Coronary artery (tissue), 2 donors: ENCODE data around the gene FBXW4.

Experiments used
- DNase-seq: peaks from one replicate; pipeline ENCODE4 v3.0.0-alpha.2; 2017; ENCODE audit warnings: low spot score
- H3K27ac ChIP-seq, 2 donors: fragments of 200-600 bp; sonication (generic); one replicate each; pipeline ENCODE4 v1.5.1; 2016 to 2019
- H3K4me3 ChIP-seq: fragments of 200-600 bp; sonication (generic); 2 replicates; pipeline ENCODE4 v1.5.1; 2016; ENCODE audit warnings: mild to moderate bottlenecking, moderate library complexity
- TF ChIP-seq, protein P1 (sequence below): fragments of 200-600 bp; sonication (generic); IDR thresholded peaks from one replicate; pipeline ENCODE4 v1.5.1; 2019; ENCODE audit warnings: antibody characterized with exemption

Gene FBXW4

GRCh38 chr10:101565370-101565900 lies 129.5 kb downstream of the FBXW4 start:
- no peak overlapping the region for H3K27ac ChIP-seq
- TF ChIP-seq, protein P1, sequence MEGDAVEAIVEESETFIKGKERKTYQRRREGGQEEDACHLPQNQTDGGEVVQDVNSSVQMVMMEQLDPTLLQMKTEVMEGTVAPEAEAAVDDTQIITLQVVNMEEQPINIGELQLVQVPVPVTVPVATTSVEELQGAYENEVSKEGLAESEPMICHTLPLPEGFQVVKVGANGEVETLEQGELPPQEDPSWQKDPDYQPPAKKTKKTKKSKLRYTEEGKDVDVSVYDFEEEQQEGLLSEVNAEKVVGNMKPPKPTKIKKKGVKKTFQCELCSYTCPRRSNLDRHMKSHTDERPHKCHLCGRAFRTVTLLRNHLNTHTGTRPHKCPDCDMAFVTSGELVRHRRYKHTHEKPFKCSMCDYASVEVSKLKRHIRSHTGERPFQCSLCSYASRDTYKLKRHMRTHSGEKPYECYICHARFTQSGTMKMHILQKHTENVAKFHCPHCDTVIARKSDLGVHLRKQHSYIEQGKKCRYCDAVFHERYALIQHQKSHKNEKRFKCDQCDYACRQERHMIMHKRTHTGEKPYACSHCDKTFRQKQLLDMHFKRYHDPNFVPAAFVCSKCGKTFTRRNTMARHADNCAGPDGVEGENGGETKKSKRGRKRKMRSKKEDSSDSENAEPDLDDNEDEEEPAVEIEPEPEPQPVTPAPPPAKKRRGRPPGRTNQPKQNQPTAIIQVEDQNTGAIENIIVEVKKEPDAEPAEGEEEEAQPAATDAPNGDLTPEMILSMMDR = no peak
- peak; percentile 59 for DNase-seq
- H3K4me3 ChIP-seq = no peak overlapping the region

DNA sequence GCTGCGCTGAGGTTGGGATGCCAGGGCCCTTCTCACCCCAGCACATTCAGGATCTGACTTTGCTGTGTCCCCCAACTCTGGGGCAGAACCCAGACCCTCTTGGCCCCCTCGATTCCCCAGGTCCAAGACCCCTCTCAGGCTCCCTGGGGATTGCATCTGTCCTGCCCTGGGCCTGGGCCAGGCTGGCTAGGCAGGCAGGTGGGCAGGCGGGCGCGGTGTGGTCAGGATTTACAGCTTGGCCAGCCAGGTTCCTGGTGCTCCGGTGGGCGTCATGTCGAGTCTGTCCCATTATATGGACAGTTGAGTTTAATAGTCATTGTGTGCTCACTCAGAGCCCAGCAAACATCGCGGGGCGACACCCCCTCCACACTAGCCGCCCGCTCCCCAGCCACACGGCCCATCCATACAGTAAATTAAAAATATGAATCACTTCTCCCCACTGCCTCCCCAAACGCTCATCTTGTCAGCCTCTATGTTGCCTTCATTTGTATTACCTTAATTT lies 130.4 kb downstream of the FBXW4 start:
- TF ChIP-seq, protein P1 = no peak
- DNase-seq = peak; percentile 68
- no peak overlapping the region for H3K27ac ChIP-seq
- H3K4me3 ChIP-seq = no peak overlapping the region

DNA sequence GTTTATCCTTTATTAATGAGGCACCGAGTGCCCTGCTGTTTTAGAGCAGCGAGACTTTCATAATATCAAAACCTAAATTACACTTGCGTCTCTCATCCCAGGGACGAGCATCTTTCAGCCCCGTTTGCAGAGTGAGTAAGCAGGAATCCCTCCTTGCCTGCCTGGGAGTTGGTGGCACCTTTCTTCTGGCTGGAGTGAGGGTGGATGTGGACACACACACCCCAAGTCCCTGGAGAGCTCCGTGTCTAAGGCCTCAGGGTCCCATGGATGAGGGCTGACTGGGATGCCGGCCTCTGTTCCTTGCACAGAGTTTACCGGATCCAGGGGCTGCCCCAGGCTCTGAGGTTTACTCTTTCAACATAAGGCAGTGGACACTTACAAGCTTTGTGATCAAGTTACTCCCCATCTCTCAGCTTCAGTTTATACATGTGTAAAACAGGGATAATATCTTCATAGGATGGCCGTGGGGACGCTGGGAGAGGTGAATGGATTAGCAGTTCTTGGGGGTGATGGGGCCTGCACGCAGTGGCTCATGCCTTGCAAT lies 131.4 kb downstream of the FBXW4 start:
- H3K27ac ChIP-seq = no peak overlapping the region
- no peak overlapping the region for H3K4me3 ChIP-seq
- TF ChIP-seq, protein P1 = no peak
- peak; percentile 35 for DNase-seq

DNA sequence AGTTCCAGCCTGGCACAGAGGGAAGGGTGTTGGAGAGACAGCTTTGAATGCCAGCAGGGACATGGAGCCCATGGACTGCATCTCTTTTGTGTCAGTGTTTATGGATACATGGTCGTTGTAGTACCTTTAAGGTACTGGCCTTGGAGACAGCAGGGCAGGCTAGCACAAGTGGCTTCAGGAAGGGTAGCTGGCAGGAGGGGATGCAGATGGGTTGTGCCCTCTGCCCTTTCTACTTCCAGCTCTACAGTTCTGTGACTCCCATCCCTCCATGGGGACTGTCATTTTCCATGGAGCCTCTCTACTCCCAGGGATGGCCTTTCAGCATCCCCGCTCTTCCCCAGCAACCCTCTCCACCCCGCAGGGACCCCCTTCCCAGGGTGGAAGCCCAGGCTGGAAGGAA lies 132.0 kb downstream of the FBXW4 start:
- Histone ChIP-seq H3K27ac (no peak overlapping the region), H3K4me3 (no peak overlapping the region)
- TF ChIP-seq, protein P1 = no peak
- DNase-seq = peak; percentile 36

GRCh38 chr10:101562231-101562630 lies 132.7 kb downstream of the FBXW4 start:
- peak; percentile 47 for DNase-seq

GRCh38 chr10:101561068-101561915 lies 133.7 kb downstream of the FBXW4 start:
- Histone ChIP-seq H3K27ac (no peak overlapping the region), H3K4me3 (no peak overlapping the region)
- DNase-seq = no peak
- TF ChIP-seq, protein P1 = no peak

More at GRCh38 chr10:101562231-101562630, 132.7 kb downstream of the FBXW4 start:
- TF ChIP-seq, protein P1 = no peak
- H3K27ac ChIP-seq = no peak overlapping the region
- no peak overlapping the region for H3K4me3 ChIP-seq
